Fibroblast of lung (primary cell): ENCODE data around the gene CFAP57. TPM values are rescaled to one million over a fixed set of nuclear protein-coding genes. Genes with fewer than 3 reads are reported as not detected.
A peak's percentile ranks its signal among the peaks of the same experiment; 100 is the strongest.

ENCODE experiments used
- DNase-seq, 2 donors: peaks; one replicate each; pipeline versions ENCODE4 v3.0.0 to v3.0.0-alpha.2; 2010; ENCODE audit warnings: low read depth in 2 of 2
- H2AFZ ChIP-seq: 2 replicates; pipeline ENCODE4 v1.5.1; 2012; ENCODE audit warnings: low read length, control low read depth, inconsistent platforms
- H3K27ac ChIP-seq: 2 replicates; pipeline ENCODE4 v1.5.1; 2011; ENCODE audit warnings: low read length, control low read depth; ENCODE audit not compliant: insufficient read depth
- H3K27me3 ChIP-seq: 2 replicates; pipeline ENCODE4 v1.5.1; 2011; ENCODE audit warnings: mild to moderate bottlenecking, low read length; ENCODE audit not compliant: control insufficient read depth, insufficient read depth
- H3K36me3 ChIP-seq: 2 replicates; pipeline ENCODE4 v1.5.1; 2011; ENCODE audit warnings: low read length; ENCODE audit not compliant: control insufficient read depth, insufficient read depth
- H3K4me1 ChIP-seq: 2 replicates; pipeline ENCODE4 v1.5.1; 2011; ENCODE audit warnings: low read length; ENCODE audit not compliant: control insufficient read depth, insufficient read depth; ENCODE audit errors: extremely low read depth
- H3K4me2 ChIP-seq: 2 replicates; pipeline ENCODE4 v1.5.1; 2011; ENCODE audit warnings: low read length, control low read depth; ENCODE audit not compliant: insufficient read depth; ENCODE audit errors: extremely low read depth
- H3K4me3 ChIP-seq, 4 experiments: fragments of 200-600 bp in 1 of 4; sonication (generic) in 1 of 4; replicated peaks in 1 of 4; 2 replicates each; pipeline ENCODE4 v1.5.1; 2011 to 2016; ENCODE audit warnings: low read length in 4 of 4, low read depth in 3 of 4, mild to moderate bottlenecking in 3 of 4, control low read depth in 2 of 4, inconsistent platforms in 1 of 4, mixed read lengths in 1 of 4; ENCODE audit not compliant: insufficient read depth in 1 of 4; ENCODE audit errors: control extremely low read depth in 1 of 4
- H3K79me2 ChIP-seq: 2 replicates; pipeline ENCODE4 v1.5.1; 2012; ENCODE audit warnings: mild to moderate bottlenecking, low read length, inconsistent platforms; ENCODE audit not compliant: control insufficient read depth, insufficient read depth
- H3K9ac ChIP-seq: 2 replicates; pipeline ENCODE4 v1.5.1; 2011; ENCODE audit warnings: mild to moderate bottlenecking, low read length, control low read depth; ENCODE audit not compliant: insufficient read depth
- H3K9me3 ChIP-seq: 2 replicates; pipeline ENCODE4 v1.5.1; 2012; ENCODE audit warnings: low read depth, low read length; ENCODE audit not compliant: control insufficient read depth, insufficient read depth
- H4K20me1 ChIP-seq: 2 replicates; pipeline ENCODE4 v1.5.1; 2011; ENCODE audit warnings: low read length; ENCODE audit not compliant: control insufficient read depth, insufficient read depth; ENCODE audit errors: extremely low read depth
- EZH2 ChIP-seq: IDR thresholded peaks from 2 replicates; pipeline ENCODE4 v1.5.1; 2012; ENCODE audit warnings: low read length, control low read depth, mild to moderate bottlenecking; ENCODE audit errors: missing control alignments
- polyA plus RNA-seq, 2 donors: library from polyadenylated mRNA; depleted of rRNA in 1 of 2; stranded (reverse) in 1 of 2; unstranded in 1 of 2; fragments of >200 nt; gene quantifications; 2 replicates each; pipeline ENCODE4 v1.2.1, GENCODE V29; 2011 to 2012; ENCODE audit warnings: missing spikeins in 1 of 2
- total RNA-seq: library from RNA; depleted of rRNA; stranded (reverse); fragments of >200 nt; gene quantifications from 2 replicates; pipeline ENCODE4 v1.2.1, GENCODE V29; 2014
- TF ChIP-seq, protein P1 (sequence below), 2 donors: IDR thresholded peaks in 1 of 2; conservative IDR thresholded peaks in 1 of 2; 1 replicate in 1 of 2; 2 replicates in 1 of 2; pipeline ENCODE4 v1.5.1; 2011 to 2012; ENCODE audit warnings: low read length in 2 of 2, control low read depth in 1 of 2, inconsistent platforms in 1 of 2, low read depth in 1 of 2, mild to moderate bottlenecking in 1 of 2

Gene CFAP57
- total and polyA plus RNA-seq, 2 donors (not counting 1 experiment from before 2014, with no cell fraction given): 0.17 to 0.22 TPM

DNA sequence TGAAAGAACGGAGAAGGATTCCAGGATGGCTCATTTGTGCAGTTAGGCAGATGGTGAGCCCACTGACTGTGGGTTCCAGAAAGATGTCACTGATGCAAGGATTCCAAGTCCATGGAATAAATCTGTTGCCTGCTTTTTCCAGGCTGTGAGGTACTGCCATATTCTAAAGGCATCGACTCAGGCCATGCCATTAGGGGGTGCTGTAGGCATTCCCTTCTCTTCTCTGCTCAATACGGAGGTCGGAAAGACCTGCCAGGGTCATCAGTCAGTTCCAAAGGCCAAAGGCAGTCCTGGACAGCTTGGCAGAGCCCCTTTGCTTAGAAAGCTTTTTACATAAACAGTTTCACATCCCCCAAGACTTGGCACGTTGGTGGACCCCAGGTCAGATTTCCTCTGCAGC lies 66.0 kb downstream of the CFAP57 start:
- no peaks in the 10 kb centered on the region for H4K20me1 ChIP-seq
- H3K4me3 ChIP-seq: no peak overlapping the region
- TF ChIP-seq, protein P1, sequence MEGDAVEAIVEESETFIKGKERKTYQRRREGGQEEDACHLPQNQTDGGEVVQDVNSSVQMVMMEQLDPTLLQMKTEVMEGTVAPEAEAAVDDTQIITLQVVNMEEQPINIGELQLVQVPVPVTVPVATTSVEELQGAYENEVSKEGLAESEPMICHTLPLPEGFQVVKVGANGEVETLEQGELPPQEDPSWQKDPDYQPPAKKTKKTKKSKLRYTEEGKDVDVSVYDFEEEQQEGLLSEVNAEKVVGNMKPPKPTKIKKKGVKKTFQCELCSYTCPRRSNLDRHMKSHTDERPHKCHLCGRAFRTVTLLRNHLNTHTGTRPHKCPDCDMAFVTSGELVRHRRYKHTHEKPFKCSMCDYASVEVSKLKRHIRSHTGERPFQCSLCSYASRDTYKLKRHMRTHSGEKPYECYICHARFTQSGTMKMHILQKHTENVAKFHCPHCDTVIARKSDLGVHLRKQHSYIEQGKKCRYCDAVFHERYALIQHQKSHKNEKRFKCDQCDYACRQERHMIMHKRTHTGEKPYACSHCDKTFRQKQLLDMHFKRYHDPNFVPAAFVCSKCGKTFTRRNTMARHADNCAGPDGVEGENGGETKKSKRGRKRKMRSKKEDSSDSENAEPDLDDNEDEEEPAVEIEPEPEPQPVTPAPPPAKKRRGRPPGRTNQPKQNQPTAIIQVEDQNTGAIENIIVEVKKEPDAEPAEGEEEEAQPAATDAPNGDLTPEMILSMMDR (conservative IDR thresholded peaks at IDR 0.05 in 1 of 2, IDR thresholded peaks at IDR 0.05 in 1 of 2; ENCODE audit: low read depth in 1 of 2, low read length in 2 of 2): peak; percentile 74 to 82
- no peak for TF ChIP-seq EZH2
- no peaks in the 10 kb centered on the region for H3K36me3 ChIP-seq
- H3K9ac ChIP-seq: no peak overlapping the region
- peak; percentile 49 to 72 for DNase-seq
- H3K27me3 ChIP-seq: no peaks in the 10 kb centered on the region
- no peak overlapping the region for H3K27ac ChIP-seq
- H3K4me1 ChIP-seq: no peaks in the 10 kb centered on the region
- H3K4me2 ChIP-seq: no peak overlapping the region
- no peak overlapping the region for H2AFZ ChIP-seq
- no peaks in the 10 kb centered on the region for H3K9me3 ChIP-seq
- no peaks in the 10 kb centered on the region for H3K79me2 ChIP-seq

DNA sequence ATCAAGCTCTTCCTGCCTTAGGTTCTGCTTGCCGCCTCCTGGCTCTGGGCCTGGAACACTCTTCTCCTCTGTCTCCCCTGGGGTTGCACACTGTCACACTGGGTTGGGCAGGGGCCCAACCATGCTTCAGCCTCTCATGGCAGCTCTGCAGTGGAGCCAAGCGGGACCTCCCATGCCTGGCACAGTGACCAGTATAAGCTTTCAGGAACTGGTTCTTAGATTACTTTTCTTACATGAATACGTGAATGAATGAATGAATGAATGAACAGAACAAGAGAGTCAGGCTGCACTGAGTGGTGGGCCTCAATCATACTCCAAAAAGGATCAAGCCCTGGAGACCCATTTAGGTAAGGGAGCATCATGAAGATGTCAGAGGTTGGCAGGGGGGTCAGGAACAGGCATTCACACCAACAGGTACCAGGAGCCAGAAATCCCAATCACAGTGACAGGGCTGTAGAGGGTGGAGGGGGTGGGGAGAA lies 66.9 kb downstream of the CFAP57 start:
- no peaks in the 10 kb centered on the region for H3K36me3 ChIP-seq
- DNase-seq: no peak
- H3K9ac ChIP-seq: no peak overlapping the region
- no peak overlapping the region for H3K4me3 ChIP-seq
- H3K4me1 ChIP-seq: no peaks in the 10 kb centered on the region
- no peaks in the 10 kb centered on the region for H4K20me1 ChIP-seq
- H3K4me2 ChIP-seq: no peak overlapping the region
- H3K9me3 ChIP-seq: no peaks in the 10 kb centered on the region
- no peak overlapping the region for H3K27ac ChIP-seq
- no peak overlapping the region for H2AFZ ChIP-seq
- no peak for TF ChIP-seq EZH2
- TF ChIP-seq, protein P1 (conservative IDR thresholded peaks at IDR 0.05 in 1 of 2, IDR thresholded peaks at IDR 0.05 in 1 of 2; ENCODE audit: low read depth in 1 of 2, low read length in 2 of 2): no peak
- no peaks in the 10 kb centered on the region for H3K27me3 ChIP-seq
- no peaks in the 10 kb centered on the region for H3K79me2 ChIP-seq

DNA sequence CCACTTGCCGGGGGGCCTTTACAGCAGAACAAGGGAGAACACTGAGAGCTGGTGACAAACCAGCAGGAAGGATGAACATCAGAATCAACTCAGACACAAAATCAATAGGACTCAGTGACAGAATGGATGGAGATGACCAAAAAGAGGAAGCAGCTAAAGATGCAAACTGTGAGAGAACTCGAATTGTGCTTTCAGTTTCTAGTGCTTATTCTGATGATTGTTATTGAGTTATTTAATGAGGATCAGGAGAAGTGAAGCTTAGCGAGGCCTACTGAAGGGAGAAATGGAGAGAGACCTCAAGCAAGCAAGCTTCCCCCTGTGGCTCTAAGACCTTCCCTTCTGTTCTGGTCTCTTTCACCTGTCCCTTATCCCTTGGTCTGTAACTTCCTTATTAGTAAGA lies 67.4 kb downstream of the CFAP57 start:
- no peaks in the 10 kb centered on the region for H4K20me1 ChIP-seq

More for the DNA sequence above, 67.4 kb downstream of the CFAP57 start:
- Histone ChIP-seq H3K4me1 (no peaks in the 10 kb centered on the region), H3K27me3 (no peaks in the 10 kb centered on the region), H3K79me2 (no peaks in the 10 kb centered on the region), H3K4me2 (no peak overlapping the region), H3K9me3 (no peaks in the 10 kb centered on the region), H3K36me3 (no peaks in the 10 kb centered on the region), H3K27ac (no peak overlapping the region), H2AFZ (no peak overlapping the region), H3K9ac (no peak overlapping the region), H3K4me3 (no peak overlapping the region)
- no peak for DNase-seq
- TF ChIP-seq EZH2: no peak
- TF ChIP-seq, protein P1 (conservative IDR thresholded peaks at IDR 0.05 in 1 of 2, IDR thresholded peaks at IDR 0.05 in 1 of 2; ENCODE audit: low read depth in 1 of 2, low read length in 2 of 2): no peak
